Loucy (cell line): Measurements from ENCODE around the gene TMEM53.

ENCODE experiments used
- H2AFZ ChIP-seq: fragments of 200-600 bp; sonication (generic); 2 replicates; pipeline ENCODE4 v1.6.0; 2016; ENCODE audit warnings: antibody characterized with exemption, mild to moderate bottlenecking, low read length, moderate library complexity
- H3F3A ChIP-seq: fragments of 200-600 bp; 2 replicates; pipeline ENCODE4 v1.6.0; 2016; ENCODE audit warnings: antibody characterized with exemption, low read depth, mild to moderate bottlenecking
- H3K27me3 ChIP-seq: fragments of 200-600 bp; sonication (generic); 2 replicates; pipeline ENCODE4 v1.6.1; 2014; ENCODE audit warnings: low read length, mild to moderate bottlenecking; ENCODE audit not compliant: insufficient read depth, poor library complexity, severe bottlenecking
- H3K36me3 ChIP-seq: fragments of 200-600 bp; sonication (generic); 2 replicates; pipeline ENCODE4 v1.6.1; 2016; ENCODE audit warnings: low read length; ENCODE audit not compliant: insufficient read depth
- H3K4me1 ChIP-seq: fragments of 200-600 bp; sonication (generic); 2 replicates; pipeline ENCODE4 v1.5.1; 2014; ENCODE audit warnings: low read length, mild to moderate bottlenecking; ENCODE audit not compliant: insufficient read depth, poor library complexity, severe bottlenecking
- H3K4me2 ChIP-seq: fragments of 200-600 bp; sonication (generic); 2 replicates; pipeline ENCODE4 v1.6.0; 2014; ENCODE audit warnings: antibody characterized with exemption, low read length, low read depth, mild to moderate bottlenecking; ENCODE audit not compliant: poor library complexity, severe bottlenecking
- H3K4me3 ChIP-seq: fragments of 200-600 bp; sonication (generic); 2 replicates; pipeline ENCODE4 v1.5.1; 2014; ENCODE audit warnings: low read length, mild to moderate bottlenecking, mixed read lengths; ENCODE audit not compliant: poor library complexity, severe bottlenecking
- H3K79me2 ChIP-seq: fragments of 200-600 bp; sonication (generic); 2 replicates; pipeline ENCODE4 v1.6.1; 2014; ENCODE audit warnings: low read length; ENCODE audit not compliant: insufficient read depth
- H3K9ac ChIP-seq: fragments of 200-600 bp; sonication (generic); 2 replicates; pipeline ENCODE4 v1.6.0; 2014; ENCODE audit warnings: mild to moderate bottlenecking, low read depth, low read length, moderate library complexity; ENCODE audit not compliant: poor library complexity, severe bottlenecking
- H3K9me2 ChIP-seq: fragments of 200-600 bp; sonication (generic); replicated peaks from 2 replicates; pipeline ENCODE4 v1.6.1; 2016; ENCODE audit warnings: low read depth, low read length, mixed read lengths
- H3K9me3 ChIP-seq: fragments of 200-600 bp; sonication (generic); 2 replicates; pipeline ENCODE4 v1.6.1; 2014; ENCODE audit warnings: mild to moderate bottlenecking, antibody characterized with exemption, low read length, low read depth; ENCODE audit not compliant: insufficient read depth
- H4K20me1 ChIP-seq: fragments of 200-600 bp; sonication (generic); 2 replicates; pipeline ENCODE4 v1.6.0; 2014; ENCODE audit warnings: antibody characterized with exemption, low read length, mild to moderate bottlenecking; ENCODE audit not compliant: insufficient read depth, poor library complexity, severe bottlenecking
- EZH2phosphoT487 ChIP-seq: fragments of 200-600 bp; IDR thresholded peaks from 2 replicates; pipeline ENCODE4 v1.6.1; 2018; ENCODE audit warnings: antibody characterized with exemption, mild to moderate bottlenecking, moderate library complexity, borderline replicate concordance
- TF ChIP-seq, protein P1 (sequence below): fragments of 200-600 bp; sonication (generic); conservative IDR thresholded peaks from 2 replicates; pipeline ENCODE4 v1.5.1; 2014; ENCODE audit warnings: mild to moderate bottlenecking, antibody characterized with exemption, low read length

Gene TMEM53

GRCh38 chr1:44620072-44620471, 54.2 kb downstream of the TMEM53 start:
- Histone ChIP-seq H3K9me3 (no peaks in the 10 kb centered on the region), H3K4me3 (no peak overlapping the region), H3K79me2 (no peaks in the 10 kb centered on the region), H3K9ac (no peak overlapping the region), H3K4me2 (no peak overlapping the region), H3K36me3 (peaks cover 31% of the 10 kb centered on the region; the same call in 1 of the 2 replicates), H3K4me1 (no peaks in the 10 kb centered on the region), H3K27me3 (no peaks in the 10 kb centered on the region), H3K9me2 (no peaks in the 10 kb centered on the region), H4K20me1 (no peaks in the 10 kb centered on the region), H2AFZ (no peak overlapping the region), H3F3A (no peaks in the 10 kb centered on the region)
- no peak for TF ChIP-seq EZH2phosphoT487
- TF ChIP-seq, protein P1, sequence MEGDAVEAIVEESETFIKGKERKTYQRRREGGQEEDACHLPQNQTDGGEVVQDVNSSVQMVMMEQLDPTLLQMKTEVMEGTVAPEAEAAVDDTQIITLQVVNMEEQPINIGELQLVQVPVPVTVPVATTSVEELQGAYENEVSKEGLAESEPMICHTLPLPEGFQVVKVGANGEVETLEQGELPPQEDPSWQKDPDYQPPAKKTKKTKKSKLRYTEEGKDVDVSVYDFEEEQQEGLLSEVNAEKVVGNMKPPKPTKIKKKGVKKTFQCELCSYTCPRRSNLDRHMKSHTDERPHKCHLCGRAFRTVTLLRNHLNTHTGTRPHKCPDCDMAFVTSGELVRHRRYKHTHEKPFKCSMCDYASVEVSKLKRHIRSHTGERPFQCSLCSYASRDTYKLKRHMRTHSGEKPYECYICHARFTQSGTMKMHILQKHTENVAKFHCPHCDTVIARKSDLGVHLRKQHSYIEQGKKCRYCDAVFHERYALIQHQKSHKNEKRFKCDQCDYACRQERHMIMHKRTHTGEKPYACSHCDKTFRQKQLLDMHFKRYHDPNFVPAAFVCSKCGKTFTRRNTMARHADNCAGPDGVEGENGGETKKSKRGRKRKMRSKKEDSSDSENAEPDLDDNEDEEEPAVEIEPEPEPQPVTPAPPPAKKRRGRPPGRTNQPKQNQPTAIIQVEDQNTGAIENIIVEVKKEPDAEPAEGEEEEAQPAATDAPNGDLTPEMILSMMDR, result no peak

DNA sequence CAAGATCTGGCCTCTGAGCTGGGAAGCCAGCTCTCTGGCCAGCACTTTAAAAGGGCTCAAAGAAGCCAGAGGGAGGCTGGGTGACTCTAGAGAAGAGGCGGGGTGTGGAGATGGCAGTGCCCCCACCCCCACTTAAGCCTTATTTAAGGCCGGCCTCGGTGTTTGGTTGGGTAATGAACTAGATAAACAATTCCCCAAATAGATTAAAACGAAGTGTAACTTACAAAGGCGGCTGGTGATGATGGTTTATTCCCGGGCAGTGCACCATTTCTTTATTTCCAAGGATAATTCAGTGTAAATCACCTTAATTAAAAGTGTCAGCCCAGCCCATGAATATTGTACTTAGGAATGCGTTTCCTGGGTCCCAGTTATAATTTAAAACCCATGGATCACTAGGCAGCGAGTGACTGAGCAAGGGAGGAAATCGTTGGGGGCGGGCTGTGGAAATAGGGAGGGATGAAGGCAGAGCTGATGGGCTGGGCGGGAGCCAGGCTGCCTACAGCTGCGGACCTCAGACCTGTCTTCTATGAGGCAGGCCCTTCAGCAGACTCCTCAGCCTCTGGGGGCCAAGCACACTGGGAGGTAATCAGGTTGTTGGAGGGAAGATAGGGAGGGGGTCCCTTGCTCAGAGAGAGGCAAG, 54.9 kb downstream of the TMEM53 start:
- H3K36me3 ChIP-seq, result peaks cover 37% of the 10 kb centered on the region; the same call in 1 of the 2 replicates
- TF ChIP-seq, protein P1, result no peak
- TF ChIP-seq EZH2phosphoT487, result no peak
- H3K27me3 ChIP-seq, result no peaks in the 10 kb centered on the region
- no peaks in the 10 kb centered on the region for H3K4me1 ChIP-seq
- no peaks in the 10 kb centered on the region for H4K20me1 ChIP-seq
- H3K4me2 ChIP-seq, result no peak overlapping the region
- H3K9me2 ChIP-seq, result no peaks in the 10 kb centered on the region
- H3K9ac ChIP-seq, result no peak overlapping the region
- no peak overlapping the region for H2AFZ ChIP-seq
- H3K79me2 ChIP-seq, result no peaks in the 10 kb centered on the region
- H3K9me3 ChIP-seq, result no peaks in the 10 kb centered on the region
- H3K4me3 ChIP-seq, result no peak overlapping the region
- no peaks in the 10 kb centered on the region for H3F3A ChIP-seq

DNA sequence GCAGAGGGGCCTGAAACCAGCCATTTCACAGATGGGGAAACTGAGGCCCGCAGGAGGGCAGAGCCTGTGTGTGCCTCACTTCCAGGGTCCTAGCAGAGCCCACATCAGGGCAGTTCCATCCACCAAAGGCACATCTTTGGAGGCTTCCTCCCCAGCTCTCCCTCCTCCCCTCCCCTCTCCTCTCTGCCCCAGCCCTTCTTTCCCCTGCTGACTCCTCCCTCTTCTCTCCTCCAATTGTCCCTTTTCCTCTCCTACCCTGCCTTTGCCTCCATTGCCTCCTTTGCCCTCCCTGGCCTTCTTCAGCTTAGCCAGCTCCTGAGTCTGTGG, 56.6 kb downstream of the TMEM53 start:
- Histone ChIP-seq H3K4me2 (no peak overlapping the region), H3K9me3 (no peaks in the 10 kb centered on the region), H2AFZ (no peak overlapping the region), H3K79me2 (no peaks in the 10 kb centered on the region), H3K9me2 (no peaks in the 10 kb centered on the region), H3F3A (no peaks in the 10 kb centered on the region), H3K9ac (no peak overlapping the region), H4K20me1 (no peaks in the 10 kb centered on the region), H3K4me1 (no peaks in the 10 kb centered on the region), H3K4me3 (no peak overlapping the region), H3K27me3 (no peaks in the 10 kb centered on the region), H3K36me3 (peaks cover 32% of the 10 kb centered on the region; the same call in 1 of the 2 replicates)
- TF ChIP-seq, protein P1, result no peak
- TF ChIP-seq EZH2phosphoT487, result no peak
